ENCODE data around the gene KTI12.

GRCh38 chr1:52008071-52008809, 25.4 kb downstream of the KTI12 start:
- TF ChIP-seq, protein P1, sequence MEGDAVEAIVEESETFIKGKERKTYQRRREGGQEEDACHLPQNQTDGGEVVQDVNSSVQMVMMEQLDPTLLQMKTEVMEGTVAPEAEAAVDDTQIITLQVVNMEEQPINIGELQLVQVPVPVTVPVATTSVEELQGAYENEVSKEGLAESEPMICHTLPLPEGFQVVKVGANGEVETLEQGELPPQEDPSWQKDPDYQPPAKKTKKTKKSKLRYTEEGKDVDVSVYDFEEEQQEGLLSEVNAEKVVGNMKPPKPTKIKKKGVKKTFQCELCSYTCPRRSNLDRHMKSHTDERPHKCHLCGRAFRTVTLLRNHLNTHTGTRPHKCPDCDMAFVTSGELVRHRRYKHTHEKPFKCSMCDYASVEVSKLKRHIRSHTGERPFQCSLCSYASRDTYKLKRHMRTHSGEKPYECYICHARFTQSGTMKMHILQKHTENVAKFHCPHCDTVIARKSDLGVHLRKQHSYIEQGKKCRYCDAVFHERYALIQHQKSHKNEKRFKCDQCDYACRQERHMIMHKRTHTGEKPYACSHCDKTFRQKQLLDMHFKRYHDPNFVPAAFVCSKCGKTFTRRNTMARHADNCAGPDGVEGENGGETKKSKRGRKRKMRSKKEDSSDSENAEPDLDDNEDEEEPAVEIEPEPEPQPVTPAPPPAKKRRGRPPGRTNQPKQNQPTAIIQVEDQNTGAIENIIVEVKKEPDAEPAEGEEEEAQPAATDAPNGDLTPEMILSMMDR (conservative IDR thresholded peaks at IDR 0.05; ENCODE audit: low read length) = no peak
- TF ChIP-seq EZH2phosphoT487 (IDR thresholded peaks at IDR 0.05; ENCODE audit: borderline replicate concordance, low read depth, low read length) = no peak

Data from OCI-LY7 (cell line).